GM19025 (cell line): Measurements from ENCODE around the gene ARHGAP42.
A peak's percentile ranks its signal among the peaks of the same experiment; 100 is the strongest.

Experiments
- ATAC-seq: cut with Tn5 transposase; IDR thresholded peaks from one replicate; pipeline ENCODE4 v1.9.1; 2021; ENCODE audit warnings: mild to moderate bottlenecking, low read depth, moderate library complexity; ENCODE audit not compliant: unreplicated experiment

ARHGAP42 gene

GRCh38 chr11:100827934-100828661 is 141.0 kb downstream of the ARHGAP42 start:
- peak; percentile 50 for ATAC-seq

- ATAC-seq, result no peak
Observed at GRCh38 chr11:100830274-100830673, 143.2 kb downstream of the ARHGAP42 start.

DNA sequence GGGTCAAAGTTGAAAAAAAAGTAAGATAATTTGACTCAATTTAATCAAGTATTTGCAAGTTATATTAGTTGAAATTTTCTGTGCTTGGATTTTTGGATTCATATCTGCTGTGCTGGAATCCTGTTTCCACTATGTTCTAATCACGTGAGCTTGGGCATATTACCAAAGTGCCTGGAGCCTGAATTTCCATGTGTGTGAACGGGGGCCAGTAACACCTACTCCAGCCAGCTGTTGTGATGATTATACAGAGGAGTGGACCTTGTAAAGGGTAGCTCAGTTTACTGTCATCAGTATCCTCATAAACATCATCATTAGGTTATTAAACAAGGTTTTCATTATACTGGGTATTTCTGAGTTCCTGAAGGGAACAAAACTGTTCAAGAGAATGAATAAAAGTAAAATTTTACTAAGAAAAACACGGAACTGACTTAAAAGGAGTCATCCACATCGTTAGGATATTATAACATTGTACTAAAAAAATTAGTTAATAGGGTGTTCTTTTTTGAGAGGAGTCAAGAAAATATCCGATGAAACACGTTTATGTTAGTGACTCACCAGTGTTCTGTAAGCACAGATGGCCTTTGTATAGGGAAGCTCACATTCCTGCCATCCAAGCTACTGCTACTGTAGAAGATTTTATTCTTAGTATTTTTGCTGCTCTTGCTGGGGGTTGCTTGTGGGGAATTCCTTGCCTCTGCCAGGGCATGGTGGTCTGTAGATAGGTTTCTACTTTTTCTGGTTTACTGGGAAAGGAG is 144.1 kb downstream of the ARHGAP42 start:
- ATAC-seq, result no peak

DNA sequence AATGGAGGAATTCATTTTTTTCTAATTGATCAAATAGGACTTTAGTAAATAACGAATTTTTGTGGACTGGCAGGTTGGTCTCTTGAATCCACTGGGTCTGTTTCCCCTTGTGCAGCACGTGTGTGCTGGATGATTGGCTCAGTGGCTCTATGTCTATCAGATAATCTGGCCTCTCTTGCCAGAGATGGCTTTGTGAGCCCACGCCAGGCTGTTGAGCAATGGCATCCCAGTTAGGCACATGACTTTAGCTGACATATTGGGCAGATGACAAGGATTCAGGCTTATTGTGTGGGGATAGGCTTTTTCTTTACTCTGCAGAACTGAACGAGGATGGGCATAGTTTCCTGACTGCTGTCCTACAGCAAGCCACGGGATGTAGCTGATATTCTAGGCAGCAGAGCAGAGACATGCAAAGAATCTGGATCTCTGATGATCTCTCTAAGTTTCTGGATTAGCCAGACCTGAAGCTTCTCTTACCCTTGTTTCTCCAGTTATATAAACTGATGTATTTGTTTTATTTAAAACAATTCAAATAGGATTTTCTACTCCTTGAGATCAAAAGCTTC is 144.9 kb downstream of the ARHGAP42 start:
- ATAC-seq, result no peak

GRCh38 chr11:100832829-100833228 is 145.7 kb downstream of the ARHGAP42 start:
- no peak for ATAC-seq

GRCh38 chr11:100833276-100833675 is 146.2 kb downstream of the ARHGAP42 start:
- no peak for ATAC-seq

- ATAC-seq, result no peak
Observed at GRCh38 chr11:100835854-100836253, 148.8 kb downstream of the ARHGAP42 start.

DNA sequence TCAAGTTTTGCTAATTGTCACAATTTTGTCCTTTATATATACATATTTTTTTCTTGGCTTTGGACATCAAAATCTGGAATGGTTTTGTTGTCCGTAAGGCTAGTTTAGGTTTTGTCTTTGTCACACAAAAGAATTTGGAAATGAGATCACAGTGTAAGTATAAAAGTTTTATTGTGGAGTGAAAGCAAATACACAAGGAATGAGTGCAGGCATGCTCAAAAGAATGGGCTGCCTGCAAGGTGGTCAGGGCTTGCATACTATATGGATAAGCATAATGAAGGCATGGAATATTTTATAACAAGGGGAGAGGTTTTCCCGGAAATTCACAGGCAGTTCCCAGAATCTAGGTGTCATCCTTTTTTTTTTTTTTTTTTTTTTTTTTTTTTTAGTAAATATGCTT is 150.2 kb downstream of the ARHGAP42 start:
- ATAC-seq, result no peak

GRCh38 chr11:100841711-100842407 is 154.8 kb downstream of the ARHGAP42 start:
- no peak for ATAC-seq

DNA sequence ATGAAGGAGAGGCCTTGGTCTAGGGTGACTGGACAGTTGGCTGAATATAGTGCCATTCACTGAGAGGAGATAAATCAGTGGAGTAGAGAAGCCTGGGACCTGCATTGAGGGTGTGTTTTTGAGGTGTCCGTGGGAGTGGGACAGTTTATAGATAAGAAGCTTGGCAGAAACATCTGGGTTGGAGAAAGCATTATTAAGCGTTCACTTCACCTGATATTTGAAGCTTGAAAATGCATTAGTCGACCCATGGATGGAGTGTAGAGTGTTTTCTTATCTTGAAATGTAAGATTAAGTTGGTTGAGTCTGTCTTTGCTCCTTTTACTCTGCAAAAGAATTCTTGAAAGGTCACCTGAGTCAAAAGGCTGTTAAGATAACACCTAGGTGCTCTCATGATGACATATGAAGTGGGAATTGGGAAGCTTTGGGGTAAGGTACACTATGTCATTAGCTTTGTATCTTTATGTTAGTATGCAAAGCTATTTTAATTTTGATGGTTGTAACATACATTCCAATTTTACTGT is 160.7 kb downstream of the ARHGAP42 start:
- ATAC-seq, result no peak

DNA sequence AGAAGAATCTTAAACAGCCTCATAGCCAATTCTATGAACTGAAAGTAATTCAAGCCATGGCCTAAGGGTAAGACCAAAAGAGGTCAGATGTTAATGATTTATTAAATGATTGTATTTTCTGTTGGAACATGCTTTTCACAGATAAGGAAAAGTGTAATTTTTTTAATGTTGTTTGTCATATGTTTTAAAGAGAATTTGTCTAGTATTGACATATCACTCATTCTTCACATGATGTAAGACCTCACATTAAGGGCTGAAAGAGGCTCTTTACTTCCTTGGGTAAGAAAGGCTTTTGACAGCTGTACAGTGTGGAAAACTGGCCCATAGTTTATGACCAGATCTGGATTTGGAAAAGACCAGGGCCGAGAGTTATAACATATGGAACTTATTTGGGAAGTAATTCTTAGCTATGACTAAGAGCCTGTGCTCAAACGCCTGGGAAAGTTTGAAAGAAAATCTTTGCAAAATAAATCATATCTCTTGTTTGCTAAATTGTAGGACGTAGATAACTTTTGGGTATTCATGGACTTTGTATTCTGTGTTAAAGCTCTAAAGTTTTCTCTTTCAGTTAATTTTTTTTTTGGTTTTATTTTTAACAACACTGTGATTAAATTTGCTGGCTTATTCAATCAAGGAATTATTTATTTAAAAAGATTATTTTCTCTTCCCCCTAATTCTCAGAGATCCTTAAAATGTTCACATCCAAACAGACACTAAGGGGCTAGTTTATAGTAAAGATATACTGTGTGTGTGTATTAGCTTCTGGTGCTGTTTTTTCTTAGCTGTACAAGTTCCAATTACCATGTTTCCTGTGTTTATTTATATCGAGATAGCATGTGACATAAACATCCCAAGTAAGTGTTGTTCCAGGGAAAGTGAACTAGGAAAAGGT is 162.2 kb downstream of the ARHGAP42 start:
- ATAC-seq, result no peak

DNA sequence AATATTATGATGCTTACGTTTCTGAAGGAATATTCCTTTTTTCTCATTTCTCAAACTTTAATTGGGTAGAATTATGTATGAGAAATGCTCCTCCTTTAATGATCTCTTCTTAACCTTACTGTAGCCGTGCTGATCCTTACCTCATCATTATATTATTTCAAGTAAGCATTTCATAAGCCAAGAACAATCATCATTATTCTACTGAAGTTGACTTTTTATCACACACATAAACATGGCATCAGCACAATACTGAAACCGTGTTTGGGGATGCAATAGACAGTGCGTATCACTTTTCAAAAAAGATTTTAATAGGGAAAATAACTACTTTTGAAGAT is 162.8 kb downstream of the ARHGAP42 start:
- no peak for ATAC-seq

DNA sequence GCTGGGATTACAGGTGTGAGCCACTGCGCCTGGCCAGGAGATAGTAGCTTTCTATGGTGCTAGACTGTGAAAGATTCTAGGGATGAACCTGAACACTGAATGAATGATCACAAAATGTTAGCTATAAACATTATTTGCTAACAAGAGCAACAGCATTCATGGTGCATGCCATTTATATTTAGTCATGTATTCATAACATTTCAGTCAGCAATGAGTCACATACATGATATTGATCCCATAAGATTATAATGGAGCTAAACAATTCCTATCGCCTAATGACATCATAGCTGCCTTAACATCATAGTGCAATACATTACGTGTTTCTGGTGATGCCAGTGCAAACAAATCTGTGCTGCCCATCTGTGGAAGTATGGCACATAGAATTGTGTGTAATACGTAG is 164.1 kb downstream of the ARHGAP42 start:
- no peak for ATAC-seq

DNA sequence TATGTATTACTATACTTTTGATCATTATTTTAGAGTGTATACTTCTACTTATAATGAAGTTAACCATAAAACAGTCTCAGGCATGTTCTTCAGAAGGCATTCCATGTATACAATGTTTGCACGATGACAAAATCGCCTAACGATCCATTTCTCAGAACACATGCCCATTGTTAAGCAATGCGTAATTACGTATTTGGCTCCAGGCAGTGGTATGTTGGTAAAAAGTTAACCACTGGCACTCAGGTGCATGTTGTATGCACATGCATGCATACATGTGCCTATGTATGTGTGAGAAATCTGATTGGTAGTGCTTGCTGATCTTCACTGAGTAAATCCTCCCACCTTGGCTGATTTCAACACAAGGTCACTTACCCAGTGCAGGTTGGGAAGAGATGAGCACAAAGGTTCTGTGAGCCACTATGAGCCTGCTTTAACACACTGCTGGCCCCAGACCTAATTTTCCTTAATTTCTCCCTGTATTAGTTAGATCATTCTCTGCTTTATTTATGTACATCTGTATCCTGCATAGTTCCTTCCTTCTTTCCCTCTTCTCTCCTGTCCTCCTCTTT is 164.6 kb downstream of the ARHGAP42 start:
- no peak for ATAC-seq

- ATAC-seq, result no peak
Observed at GRCh38 chr11:100855466-100856067, 168.5 kb downstream of the ARHGAP42 start.

- ATAC-seq, result no peak
Observed at GRCh38 chr11:100857236-100858005, 170.3 kb downstream of the ARHGAP42 start.

DNA sequence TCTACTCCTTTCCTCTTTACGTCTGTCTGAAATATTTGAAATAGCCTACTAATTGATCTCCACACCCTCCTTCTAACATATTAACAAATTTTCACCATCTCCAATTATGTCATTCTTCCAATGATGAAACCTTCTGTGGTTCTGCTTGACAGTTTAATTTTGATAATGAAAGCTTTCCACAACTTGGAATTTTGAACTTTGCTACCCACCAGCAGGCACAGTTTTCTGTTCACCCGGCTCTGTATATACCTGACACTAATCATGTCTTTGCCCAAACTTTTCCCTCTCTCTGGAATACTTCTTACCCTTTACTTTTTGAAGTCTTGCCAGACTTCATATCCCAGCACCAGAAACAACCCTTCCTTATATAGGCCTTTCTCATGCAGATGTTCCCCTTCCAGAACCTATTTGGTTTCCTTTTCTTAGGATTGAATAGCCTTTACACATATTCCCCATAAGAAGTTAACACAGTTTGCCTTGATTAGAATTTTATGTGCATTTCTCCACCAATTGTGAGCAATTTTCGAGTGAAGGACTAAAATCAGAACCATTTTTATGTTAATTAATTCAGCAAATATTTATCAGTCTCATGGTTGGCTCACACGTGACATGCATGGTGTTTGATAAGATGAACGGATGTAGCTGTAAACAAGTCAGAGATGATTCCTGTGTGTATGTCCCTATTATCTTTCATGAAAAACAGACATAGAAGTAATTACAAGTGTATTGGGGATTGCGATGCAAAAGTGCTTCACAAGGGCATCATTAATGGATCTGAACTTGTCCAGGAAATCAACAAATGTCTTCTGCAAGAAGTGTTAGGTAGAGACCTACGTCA is 173.4 kb downstream of the ARHGAP42 start:
- no peak for ATAC-seq

GRCh38 chr11:100861212-100861611 is 174.1 kb downstream of the ARHGAP42 start:
- no peak for ATAC-seq
